HUDEP-2 (cell line): Measurements from ENCODE around the gene ANLN.
A peak's percentile ranks its signal among the peaks of the same experiment; 100 is the strongest.

Source experiments
- DNase-seq, 76 experiments: peaks; one replicate each; lab custom pipeline; 2025; ENCODE audit not compliant: unreplicated experiment in 76 of 76; lab: John Stamatoyannopoulos, UW

ANLN gene, protein sequence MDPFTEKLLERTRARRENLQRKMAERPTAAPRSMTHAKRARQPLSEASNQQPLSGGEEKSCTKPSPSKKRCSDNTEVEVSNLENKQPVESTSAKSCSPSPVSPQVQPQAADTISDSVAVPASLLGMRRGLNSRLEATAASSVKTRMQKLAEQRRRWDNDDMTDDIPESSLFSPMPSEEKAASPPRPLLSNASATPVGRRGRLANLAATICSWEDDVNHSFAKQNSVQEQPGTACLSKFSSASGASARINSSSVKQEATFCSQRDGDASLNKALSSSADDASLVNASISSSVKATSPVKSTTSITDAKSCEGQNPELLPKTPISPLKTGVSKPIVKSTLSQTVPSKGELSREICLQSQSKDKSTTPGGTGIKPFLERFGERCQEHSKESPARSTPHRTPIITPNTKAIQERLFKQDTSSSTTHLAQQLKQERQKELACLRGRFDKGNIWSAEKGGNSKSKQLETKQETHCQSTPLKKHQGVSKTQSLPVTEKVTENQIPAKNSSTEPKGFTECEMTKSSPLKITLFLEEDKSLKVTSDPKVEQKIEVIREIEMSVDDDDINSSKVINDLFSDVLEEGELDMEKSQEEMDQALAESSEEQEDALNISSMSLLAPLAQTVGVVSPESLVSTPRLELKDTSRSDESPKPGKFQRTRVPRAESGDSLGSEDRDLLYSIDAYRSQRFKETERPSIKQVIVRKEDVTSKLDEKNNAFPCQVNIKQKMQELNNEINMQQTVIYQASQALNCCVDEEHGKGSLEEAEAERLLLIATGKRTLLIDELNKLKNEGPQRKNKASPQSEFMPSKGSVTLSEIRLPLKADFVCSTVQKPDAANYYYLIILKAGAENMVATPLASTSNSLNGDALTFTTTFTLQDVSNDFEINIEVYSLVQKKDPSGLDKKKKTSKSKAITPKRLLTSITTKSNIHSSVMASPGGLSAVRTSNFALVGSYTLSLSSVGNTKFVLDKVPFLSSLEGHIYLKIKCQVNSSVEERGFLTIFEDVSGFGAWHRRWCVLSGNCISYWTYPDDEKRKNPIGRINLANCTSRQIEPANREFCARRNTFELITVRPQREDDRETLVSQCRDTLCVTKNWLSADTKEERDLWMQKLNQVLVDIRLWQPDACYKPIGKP

GRCh38 chr7:36389371-36390198 lies at the start of gene ANLN:
ANLN (plus strand) TSS chr7:36389862; CDS start chr7:36390027, 165 bp downstream.
- peak; percentile 24 to 94 (median 84) for DNase-seq

GRCh38 chr7:36343548-36343947 lies 46.1 kb upstream of the ANLN start:
- no peak for DNase-seq

GRCh38 chr7:36344622-36345021 lies 45.0 kb upstream of the ANLN start:
- DNase-seq = no peak

DNA sequence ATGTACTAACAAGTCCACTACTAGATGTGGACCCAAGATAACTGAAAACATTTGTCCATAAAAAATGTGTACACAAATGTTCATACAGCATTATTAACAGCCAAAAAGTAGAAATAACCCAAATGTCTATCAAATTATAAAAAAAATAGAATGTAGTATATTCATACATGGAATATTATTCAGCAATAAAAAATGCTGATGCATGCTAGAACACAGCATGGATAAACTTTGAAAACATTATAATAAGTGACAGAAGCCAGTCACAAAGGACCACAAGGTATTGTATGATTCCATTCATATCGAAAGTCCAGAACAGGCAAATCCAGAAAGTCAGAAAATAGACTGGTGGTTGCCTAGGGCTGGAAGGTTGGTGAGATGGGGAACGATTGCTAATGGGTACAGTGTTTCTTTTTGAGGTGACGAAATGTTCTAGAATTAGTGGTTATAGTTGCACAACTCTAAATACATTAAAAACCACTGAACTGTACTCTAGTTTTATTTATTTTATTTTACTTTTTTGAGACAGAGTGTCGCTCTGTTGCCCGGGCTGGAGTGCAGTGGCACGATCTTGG lies 43.3 kb upstream of the ANLN start:
- no peak for DNase-seq

DNA sequence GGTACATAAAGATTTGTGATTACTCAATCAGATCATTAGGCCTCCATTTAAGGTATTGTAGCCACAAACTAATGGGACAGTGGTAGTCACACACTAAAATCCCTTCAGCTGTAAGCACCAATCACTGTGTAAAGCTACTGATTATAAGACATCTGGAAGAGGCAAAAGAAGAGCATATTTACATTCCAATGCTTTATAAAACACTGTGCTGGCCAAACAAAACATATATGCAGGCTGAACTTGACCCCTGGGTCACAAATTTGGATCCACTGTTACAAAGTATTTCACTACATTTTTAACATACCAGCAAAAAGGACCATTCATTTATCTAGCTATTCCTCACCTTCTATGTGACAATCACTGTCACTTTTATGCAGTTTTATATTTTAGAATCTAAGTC lies 41.4 kb upstream of the ANLN start:
- DNase-seq = no peak

DNA sequence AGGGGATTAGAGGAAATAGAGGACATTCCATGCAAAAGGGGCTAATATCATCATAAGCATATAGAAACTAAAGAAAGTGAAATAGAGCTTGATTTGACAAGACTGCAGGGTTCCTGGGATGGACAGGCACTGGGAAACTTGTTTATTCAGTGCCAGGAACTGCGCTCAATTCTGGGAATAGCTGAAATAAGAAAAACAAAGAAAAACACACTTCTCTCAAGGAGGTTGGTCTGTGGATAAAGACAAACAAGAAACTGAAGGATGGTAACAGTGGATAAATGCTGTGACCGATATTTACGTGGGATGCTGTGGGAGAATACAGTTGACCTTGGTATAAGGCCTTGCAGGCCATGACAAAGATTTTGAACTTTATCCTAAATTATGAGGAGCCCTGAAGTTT lies 40.9 kb upstream of the ANLN start:
- no peak for DNase-seq

GRCh38 chr7:36349626-36350025 lies 40.0 kb upstream of the ANLN start:
- DNase-seq = no peak

- no peak for DNase-seq
These were observed 34.2 kb upstream of the ANLN start for GRCh38 chr7:36355490-36355889.

DNA sequence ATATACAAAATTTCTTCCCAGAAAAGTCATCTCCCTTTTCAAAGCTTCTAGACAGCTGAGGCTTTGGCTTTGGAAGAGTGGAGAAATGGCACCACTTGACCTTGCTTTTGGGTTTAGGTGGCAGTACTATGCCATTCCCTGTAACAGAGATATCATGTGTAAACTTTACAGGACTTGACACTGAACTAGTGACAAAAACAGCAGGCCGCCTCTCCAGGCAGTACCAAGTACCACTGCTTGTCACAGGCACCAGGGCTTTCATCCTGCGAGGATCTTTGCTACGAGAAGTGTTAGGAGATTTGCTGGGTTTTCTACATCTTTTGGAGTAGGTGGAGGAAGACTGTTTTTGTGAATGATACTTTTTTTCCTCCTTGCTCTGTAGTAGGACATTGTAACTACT lies 32.6 kb upstream of the ANLN start:
- no peak for DNase-seq

DNA sequence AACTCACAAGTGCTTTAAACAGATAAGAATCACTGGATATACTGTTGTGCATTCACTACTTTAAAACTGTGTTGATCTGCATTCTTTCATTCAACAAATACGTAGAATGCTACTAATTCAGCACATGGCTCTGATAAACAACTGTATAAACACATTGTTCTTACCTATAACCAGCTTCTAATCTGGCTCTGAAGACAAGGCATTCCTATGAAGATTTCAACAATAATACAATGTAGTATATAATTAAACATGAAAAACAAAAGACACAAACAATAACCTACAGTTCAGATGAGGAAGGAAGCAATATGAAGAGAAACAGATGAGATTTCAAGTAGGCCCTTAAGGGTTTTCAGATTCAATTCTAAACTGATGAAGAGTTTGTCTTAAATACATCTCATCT lies 31.1 kb upstream of the ANLN start:
- no peak for DNase-seq

- no peak for DNase-seq
These were observed 29.4 kb upstream of the ANLN start for GRCh38 chr7:36360244-36360643.

DNA sequence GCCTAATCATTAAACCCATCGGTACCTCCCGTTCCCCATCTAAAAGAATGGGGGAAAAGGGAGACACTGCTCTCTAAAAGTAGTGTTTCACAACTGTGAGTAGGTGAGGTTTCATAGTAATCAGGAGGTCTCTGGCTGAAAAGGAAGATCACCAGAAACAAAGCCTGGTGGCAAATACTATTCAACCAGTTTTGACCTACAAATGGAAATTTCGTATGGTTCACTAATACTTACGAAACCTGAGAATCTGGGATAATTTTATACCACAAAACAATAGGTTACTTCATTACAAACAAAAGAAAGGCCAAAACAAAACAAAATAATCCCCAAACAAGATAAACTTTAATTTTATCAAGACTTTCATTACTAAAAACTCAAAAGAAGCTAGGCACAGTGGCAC lies 28.4 kb upstream of the ANLN start:
- no peak for DNase-seq

GRCh38 chr7:36363515-36363914 lies 26.1 kb upstream of the ANLN start:
- no peak for DNase-seq

DNA sequence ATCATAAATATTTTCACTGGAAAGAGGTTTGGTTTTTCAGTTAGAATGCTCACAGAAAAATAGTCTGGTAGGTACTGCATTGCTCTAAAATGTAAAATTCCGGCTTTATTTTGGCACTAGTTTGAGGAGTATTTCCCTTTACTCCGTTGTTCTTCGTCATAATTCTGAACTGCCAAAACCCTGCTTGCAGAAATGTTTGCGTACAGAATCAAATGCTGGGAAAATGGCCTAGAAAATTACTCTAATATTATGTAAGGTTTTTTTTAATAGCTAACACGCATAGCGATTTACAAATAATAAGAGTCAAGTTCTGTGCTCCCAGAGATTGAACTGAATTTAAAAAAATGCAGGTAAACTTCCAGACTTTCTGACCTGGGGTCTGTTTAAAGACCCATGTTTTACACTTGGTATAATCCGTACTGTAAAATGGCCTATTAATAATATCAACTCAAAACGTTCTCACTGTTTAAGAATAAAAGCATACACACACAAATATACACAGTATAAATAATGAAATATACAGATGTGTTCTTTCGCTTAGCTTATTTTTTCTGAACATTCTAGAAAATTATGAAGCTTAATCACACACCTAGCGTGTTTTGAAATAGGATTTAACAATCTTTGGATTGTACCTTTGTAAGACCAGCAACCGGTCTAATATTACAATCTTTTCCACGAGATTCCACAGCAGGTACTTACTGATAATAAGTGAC lies 23.5 kb upstream of the ANLN start:
- DNase-seq = no peak

DNA sequence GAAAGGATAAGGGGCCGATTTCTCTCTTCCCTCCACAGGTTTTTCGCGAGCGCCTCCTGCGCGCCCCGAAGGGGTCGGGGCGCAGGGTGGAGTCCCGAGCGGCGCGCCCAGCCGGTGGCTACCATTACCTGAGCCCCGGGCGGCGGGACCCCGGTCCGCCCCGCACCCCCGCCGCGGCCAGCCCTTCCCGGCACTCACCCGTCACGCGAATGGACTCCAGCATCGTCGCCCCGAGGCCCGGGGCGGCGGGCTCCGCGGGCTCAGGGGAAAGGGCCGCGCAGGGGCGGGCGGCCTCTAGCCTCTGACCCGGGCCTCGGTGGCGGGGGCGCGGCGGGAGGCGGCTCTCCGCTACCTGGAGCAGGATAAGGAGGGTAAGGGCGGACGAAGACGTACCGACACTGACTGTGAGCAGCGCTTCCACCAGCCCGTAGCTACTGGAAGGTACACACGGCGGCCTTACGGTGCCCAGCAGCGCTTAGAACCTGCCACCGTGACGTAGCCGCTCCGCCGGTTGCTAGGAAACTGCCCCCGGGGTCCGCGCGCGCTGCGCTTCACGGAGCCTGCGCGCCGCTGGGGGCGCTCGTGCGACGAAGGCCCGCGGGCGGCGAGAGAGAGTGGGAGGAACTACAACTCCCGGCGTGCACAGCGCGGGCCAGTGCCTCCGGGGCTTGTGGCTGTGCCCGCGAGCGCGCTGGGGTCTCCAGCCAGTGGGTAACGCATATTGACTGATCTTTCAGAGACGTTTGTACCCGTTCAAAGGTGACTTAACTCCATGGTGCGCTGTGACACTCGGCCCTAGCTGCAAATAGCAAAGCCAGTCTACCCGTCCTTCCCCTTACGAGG lies 22.7 kb upstream of the ANLN start:
- DNase-seq = peak in 73 of 76 experiments; percentile 16 to 90 (median 74)

DNA sequence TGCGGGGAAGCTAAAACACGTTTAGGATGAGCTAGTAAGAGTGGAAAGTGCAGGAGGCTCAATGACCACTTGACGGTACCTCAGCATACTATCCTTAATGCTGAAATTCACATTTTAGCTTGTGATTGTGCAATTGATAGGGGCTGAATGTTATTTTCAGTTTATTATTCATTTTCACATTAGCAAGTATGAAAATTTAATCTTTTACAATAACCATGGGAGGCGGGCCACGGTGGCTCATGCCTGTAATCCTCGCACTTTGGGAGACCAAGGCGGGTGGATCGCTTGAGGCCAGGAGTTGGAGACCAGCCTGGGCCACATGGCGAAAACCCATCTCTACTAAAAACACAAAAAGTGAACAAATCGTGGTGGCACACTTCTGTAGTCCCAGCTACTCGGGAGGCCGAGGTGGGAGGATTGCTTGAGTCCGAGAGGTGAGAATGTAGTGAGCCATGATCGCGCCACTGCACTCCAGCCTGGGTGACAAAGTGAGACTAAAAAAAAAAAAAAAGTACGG lies 22.0 kb upstream of the ANLN start:
- DNase-seq = peak in 1 of 76 experiments; percentile 1

DNA sequence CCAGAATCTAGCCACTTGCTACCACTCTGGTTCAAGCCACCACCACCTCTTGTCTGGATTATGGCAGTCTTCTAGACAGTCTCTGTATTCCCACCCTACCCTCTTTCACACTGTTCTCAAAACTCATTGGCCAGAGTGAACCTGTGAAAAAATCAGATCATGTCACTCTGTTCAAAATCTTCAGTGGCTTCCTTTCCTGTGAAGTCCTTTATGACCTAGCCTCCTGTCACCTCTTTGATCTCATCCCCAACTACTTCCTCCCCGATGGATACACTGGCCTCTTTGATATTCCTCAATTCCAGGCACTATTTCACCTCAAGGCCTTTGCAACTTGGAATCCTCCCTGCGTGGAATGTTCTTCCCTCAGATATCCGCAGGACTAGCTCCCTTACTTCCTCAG lies 21.2 kb upstream of the ANLN start:
- no peak for DNase-seq

DNA sequence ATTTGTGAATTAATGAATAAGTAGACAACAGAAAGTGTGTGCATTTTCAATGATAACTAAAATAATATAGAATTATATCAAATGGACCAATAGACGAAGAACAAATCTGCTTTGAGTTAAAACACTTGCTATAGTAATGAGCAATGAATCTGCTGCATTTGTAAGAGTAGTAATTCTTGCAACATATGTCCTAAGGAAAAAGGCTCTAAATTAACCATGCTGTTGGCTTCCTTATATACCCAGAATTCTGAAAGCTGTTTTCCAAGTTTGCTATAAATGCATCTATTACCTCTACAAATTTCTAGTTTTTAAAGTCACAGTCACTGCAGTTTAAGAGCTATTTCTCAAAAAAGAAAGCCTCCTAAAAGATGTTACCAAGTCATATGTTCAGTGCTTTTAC lies 20.5 kb upstream of the ANLN start:
- no peak for DNase-seq
